ACC112 (cell line): Measurements from ENCODE around the gene RBM20.
A peak's percentile ranks its signal among the peaks of the same experiment; 100 is the strongest.

Experiments
- H2AFZ ChIP-seq: fragments of 200-600 bp; sonication (generic); one replicate; pipeline ENCODE4 v1.6.0; 2017; ENCODE audit warnings: antibody characterized with exemption, low read length; ENCODE audit not compliant: unreplicated experiment
- H3K27ac ChIP-seq: fragments of 200-600 bp; sonication (generic); 2 replicates; pipeline ENCODE4 v1.5.1; 2014; ENCODE audit warnings: low read depth, mild to moderate bottlenecking, antibody characterized with exemption, low read length, moderate library complexity
- H3K27me3 ChIP-seq: fragments of 200-600 bp; sonication (generic); 2 replicates; pipeline ENCODE4 v1.6.1; 2014; ENCODE audit warnings: mild to moderate bottlenecking, antibody characterized with exemption, low read length, moderate library complexity, mixed read lengths; ENCODE audit not compliant: insufficient read depth
- H3K36me3 ChIP-seq: fragments of 200-600 bp; sonication (generic); 2 replicates; pipeline ENCODE4 v1.6.1; 2016; ENCODE audit warnings: mild to moderate bottlenecking, antibody characterized with exemption, low read length, moderate library complexity, mixed read lengths; ENCODE audit not compliant: insufficient read depth
- H3K4me1 ChIP-seq: fragments of 200-600 bp; sonication (generic); one replicate; pipeline ENCODE4 v1.6.1; 2016; ENCODE audit warnings: low read length, mixed read lengths; ENCODE audit not compliant: insufficient read depth, unreplicated experiment, control insufficient read depth
- H3K4me3 ChIP-seq: fragments of 200-600 bp; sonication (generic); 2 replicates; pipeline ENCODE4 v1.5.1; 2014; ENCODE audit warnings: mild to moderate bottlenecking, low read depth, low read length
- H3K79me2 ChIP-seq: fragments of 200-600 bp; sonication (generic); one replicate; pipeline ENCODE4 v1.6.0; 2016; ENCODE audit warnings: low read length; ENCODE audit not compliant: control insufficient read depth, unreplicated experiment, insufficient read depth

RBM20 gene

DNA sequence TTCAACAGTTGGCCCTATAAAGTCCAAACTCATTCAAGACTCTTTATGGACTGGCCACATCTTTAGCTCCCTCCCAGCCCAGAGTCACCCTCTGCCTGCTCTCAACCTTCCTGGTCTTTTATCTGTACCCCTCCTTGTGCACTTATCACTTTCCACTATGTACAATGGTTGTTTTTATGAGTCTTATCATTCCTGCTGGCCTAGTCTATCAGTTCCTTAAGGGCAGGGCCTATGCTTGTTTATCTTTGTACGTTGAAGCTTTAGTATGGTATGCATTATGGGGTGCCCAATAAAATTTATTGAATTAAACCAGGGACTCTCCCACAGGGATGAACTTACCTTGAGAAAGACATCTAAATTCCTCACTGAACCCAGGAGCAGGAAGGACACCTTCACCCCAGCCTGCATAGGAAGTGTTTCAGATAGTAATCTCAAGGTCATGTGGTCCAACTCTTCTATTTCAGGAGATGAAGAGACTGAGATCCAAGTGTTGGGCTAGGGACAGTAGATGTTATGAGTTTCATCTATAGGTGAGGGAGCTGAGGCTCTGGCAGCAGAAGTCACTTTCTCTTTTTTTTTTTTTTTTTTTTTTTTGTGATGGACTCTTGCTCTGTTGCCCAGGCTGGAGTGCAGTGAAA lies 214.3 kb downstream of the RBM20 start:
- no peaks in the 10 kb centered on the region for H3K4me1 ChIP-seq

GRCh38 chr10:110859206-110859972 lies 215.3 kb downstream of the RBM20 start:
- H3K36me3 ChIP-seq: no peaks in the 10 kb centered on the region
- H3K27ac ChIP-seq: no peak overlapping the region
- no peaks in the 10 kb centered on the region for H3K27me3 ChIP-seq
- H3K4me3 ChIP-seq: no peak overlapping the region
- no peaks in the 10 kb centered on the region for H3K79me2 ChIP-seq
- H2AFZ ChIP-seq: no peak overlapping the region
- H3K4me1 ChIP-seq: peaks cover 4% of the 10 kb centered on the region

More for the DNA sequence above, 214.3 kb downstream of the RBM20 start:
- no peak overlapping the region for H2AFZ ChIP-seq
- H3K79me2 ChIP-seq: no peaks in the 10 kb centered on the region
- H3K27ac ChIP-seq: no peak overlapping the region
- H3K27me3 ChIP-seq: no peaks in the 10 kb centered on the region
- H3K4me3 ChIP-seq: no peak overlapping the region
- no peaks in the 10 kb centered on the region for H3K36me3 ChIP-seq

- no peak overlapping the region for H3K27ac ChIP-seq
- no peak overlapping the region for H2AFZ ChIP-seq
- H3K36me3 ChIP-seq: no peaks in the 10 kb centered on the region
- no peak overlapping the region for H3K4me3 ChIP-seq
- H3K27me3 ChIP-seq: no peaks in the 10 kb centered on the region
- peaks cover 10% of the 10 kb centered on the region for H3K4me1 ChIP-seq
- H3K79me2 ChIP-seq: no peaks in the 10 kb centered on the region
Observed at GRCh38 chr10:110859973-110860376, 215.8 kb downstream of the RBM20 start.

DNA sequence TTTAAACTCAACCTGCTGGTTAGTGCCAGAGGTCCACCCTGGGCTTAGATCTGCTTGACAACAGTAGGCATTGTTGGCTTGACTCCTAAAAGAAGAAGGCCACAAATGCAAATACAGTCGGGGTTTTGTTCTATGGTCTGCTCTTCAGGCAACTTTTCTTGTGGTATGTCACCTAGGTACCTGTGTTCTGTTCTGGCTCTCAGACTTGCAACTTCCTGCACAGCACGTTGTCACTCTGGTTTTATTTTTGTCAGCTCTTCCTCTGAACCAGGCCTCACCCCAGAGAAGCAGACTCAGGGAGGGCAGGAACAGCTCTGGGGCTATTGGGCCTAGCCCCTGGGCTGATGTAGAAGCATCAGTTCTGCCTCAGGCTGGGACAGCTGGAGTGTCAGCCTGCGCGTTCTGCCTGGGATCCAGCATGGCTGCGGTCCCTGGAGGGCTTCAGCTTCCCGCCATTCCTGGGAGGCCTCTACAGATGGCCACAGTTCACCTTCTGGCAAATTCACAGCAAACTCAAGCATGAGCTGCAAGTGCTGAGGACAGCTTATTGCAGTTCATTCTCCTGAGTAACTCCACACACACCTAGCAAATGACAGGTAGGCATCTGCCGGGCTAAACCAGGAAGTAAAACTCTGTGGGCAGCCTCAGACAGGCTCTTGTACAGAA lies 216.6 kb downstream of the RBM20 start:
- Histone ChIP-seq H3K79me2 (no peaks in the 10 kb centered on the region), H3K4me1 (peaks cover 17% of the 10 kb centered on the region), H2AFZ (no peak overlapping the region), H3K4me3 (no peak overlapping the region), H3K27me3 (no peaks in the 10 kb centered on the region), H3K36me3 (no peaks in the 10 kb centered on the region), H3K27ac (no peak overlapping the region)

DNA sequence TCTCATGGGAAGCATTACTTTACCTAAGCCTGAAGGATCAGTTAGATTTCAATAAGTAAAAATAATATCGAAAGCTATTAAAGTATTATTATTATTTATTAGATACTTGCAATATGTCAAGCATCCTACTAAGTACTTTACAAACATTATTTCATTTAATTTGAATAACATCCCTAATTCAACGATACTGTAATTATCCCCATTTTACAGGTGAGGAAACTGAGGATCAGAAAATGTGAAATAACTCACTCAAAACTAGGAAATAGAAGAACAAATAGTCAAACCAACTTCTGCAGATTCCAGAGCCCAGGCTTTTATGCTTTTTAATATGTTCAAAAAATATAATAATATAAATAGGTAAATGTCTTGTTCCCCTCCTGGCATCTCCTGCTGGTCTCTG lies 217.3 kb downstream of the RBM20 start:
- Histone ChIP-seq H3K27me3 (no peaks in the 10 kb centered on the region), H3K79me2 (no peaks in the 10 kb centered on the region), H2AFZ (no peak overlapping the region), H3K4me1 (peaks cover 23% of the 10 kb centered on the region), H3K27ac (no peak overlapping the region), H3K36me3 (no peaks in the 10 kb centered on the region), H3K4me3 (no peak overlapping the region)

DNA sequence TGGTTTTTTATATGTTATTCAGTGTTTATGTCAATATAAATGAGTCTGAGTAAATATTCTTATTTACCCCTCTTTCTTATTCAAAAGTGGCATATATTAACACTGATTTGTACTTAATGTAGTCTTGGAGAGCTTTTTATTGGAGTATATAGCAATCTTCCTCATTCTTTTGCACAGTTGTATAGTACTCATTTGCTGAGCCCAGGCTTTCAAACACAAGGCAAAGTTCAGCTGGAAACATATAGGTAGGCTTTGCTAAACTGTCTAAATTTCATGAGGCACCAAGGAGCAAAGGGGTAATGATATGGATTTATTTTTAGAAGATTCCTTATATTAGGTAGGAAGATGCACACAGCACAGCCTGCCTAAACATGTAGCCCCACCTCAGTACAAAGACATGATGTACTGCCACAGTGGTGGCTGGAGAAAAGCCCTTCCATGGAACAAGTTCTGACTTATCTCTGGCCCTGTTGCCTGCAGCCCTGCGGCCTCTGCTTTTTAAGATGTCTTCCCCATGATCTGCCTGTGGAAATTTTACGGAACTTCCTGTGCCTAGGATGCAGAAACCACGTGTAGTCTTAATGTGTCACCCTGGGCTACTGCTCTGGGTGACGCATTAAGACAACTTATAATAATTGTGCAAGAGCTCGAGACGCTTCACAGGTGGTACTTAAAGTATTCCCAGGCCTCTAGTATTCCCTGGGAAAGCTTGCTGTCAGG lies 218.0 kb downstream of the RBM20 start:
- no peaks in the 10 kb centered on the region for H3K79me2 ChIP-seq
- no peak overlapping the region for H3K4me3 ChIP-seq
- H3K36me3 ChIP-seq: no peaks in the 10 kb centered on the region
- H3K27ac ChIP-seq: no peak overlapping the region
- no peaks in the 10 kb centered on the region for H3K27me3 ChIP-seq
- H2AFZ ChIP-seq: no peak overlapping the region
- peaks cover 23% of the 10 kb centered on the region for H3K4me1 ChIP-seq

DNA sequence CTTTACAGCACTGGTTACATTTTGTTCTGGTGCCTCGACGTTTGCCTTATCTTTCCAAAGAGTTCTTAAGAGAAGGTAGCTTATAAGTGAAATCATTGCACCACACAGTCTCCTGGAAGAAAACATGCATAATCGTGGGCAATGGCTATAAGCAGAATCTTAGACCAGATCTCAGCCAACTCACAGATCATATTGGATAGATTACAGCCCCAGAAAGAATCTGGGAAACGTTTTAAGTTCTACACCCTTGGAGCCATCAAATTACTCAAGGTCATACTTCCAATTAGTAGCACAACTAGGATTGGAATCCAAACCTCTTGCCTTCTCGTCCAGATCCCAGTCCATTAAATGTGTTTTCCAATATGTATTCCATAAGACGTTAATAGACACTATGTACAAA lies 218.8 kb downstream of the RBM20 start:
- peaks cover 23% of the 10 kb centered on the region for H3K4me1 ChIP-seq
- H3K79me2 ChIP-seq: no peaks in the 10 kb centered on the region
- no peaks in the 10 kb centered on the region for H3K36me3 ChIP-seq
- no peak overlapping the region for H3K27ac ChIP-seq
- no peak overlapping the region for H3K4me3 ChIP-seq
- H2AFZ ChIP-seq: no peak overlapping the region
- H3K27me3 ChIP-seq: no peaks in the 10 kb centered on the region

DNA sequence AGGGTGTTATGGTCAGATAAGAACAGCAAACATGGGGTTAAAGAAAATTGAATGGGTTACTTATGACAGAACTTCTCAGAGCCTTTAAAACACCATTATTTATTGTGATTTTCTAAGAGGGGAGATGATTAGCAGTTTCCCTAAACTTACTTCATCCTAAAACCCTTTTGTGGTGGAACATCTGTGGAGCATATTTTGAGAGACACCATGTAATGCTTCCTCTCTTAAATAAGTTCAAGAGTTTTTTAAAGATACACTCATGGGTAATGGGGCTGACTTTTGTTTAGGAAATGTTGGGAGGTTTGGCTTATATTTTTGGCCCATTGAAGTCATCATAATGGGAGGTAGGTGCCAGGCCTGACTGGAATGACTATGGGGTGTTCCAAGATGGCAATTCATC lies 219.2 kb downstream of the RBM20 start:
- H3K27ac ChIP-seq: no peak overlapping the region
- H3K4me1 ChIP-seq: peaks cover 23% of the 10 kb centered on the region
- no peaks in the 10 kb centered on the region for H3K79me2 ChIP-seq
- H3K4me3 ChIP-seq: no peak overlapping the region
- H2AFZ ChIP-seq: no peak overlapping the region
- no peaks in the 10 kb centered on the region for H3K27me3 ChIP-seq
- H3K36me3 ChIP-seq: no peaks in the 10 kb centered on the region

GRCh38 chr10:110863956-110864355 lies 219.8 kb downstream of the RBM20 start:
- peaks cover 23% of the 10 kb centered on the region for H3K4me1 ChIP-seq
- H3K79me2 ChIP-seq: no peaks in the 10 kb centered on the region
- no peak overlapping the region for H3K4me3 ChIP-seq
- no peaks in the 10 kb centered on the region for H3K27me3 ChIP-seq
- H3K27ac ChIP-seq: no peak overlapping the region
- no peaks in the 10 kb centered on the region for H3K36me3 ChIP-seq
- no peak overlapping the region for H2AFZ ChIP-seq

GRCh38 chr10:110864662-110865140 lies 220.6 kb downstream of the RBM20 start:
- H3K36me3 ChIP-seq: no peaks in the 10 kb centered on the region
- no peaks in the 10 kb centered on the region for H3K79me2 ChIP-seq
- H3K4me1 ChIP-seq: peaks cover 23% of the 10 kb centered on the region
- no peaks in the 10 kb centered on the region for H3K27me3 ChIP-seq
- peak overlapping the region; percentile 25; the same call in 1 of the 2 replicates for H3K4me3 ChIP-seq
- H2AFZ ChIP-seq: peak overlapping the region; percentile 76
- peak overlapping the region; percentile 11; the same call in 1 of the 2 replicates for H3K27ac ChIP-seq
